ENCODE results near the gene SCAF1.

Gene SCAF1

DNA sequence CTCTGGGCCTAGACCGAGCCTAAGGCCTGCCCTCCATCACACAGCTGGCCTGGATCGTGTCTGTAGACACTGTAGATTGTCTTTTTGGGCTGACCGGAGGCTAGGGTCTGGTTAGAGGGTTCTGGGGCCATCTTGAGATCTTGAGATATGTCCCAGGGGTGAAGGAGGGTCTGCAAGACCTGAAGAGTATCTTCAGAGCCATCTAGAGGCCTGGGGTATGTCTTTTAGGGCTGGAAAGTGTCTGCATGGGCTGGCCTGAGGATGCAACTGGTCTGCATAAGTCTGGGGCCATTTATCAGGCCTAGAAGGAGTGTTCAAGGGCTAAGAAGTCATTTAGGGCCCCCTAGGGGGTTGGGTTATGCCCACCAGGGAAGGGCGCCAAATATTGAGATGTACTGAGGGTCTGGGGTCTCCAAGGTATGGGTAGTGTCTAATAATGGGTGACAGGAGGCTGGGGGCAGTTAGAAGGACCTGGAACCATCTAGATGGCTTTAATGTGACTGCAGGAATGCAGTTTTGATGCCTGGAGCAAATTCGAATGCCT is 555 bp downstream of the SCAF1 start:
- Histone ChIP-seq H3K27me3 (replicated peaks; ENCODE audit: insufficient read depth, low read length) (0 out of 2 replicates have a peak, but pooled peaks cover 8% of the 10 kb centered on the region), H3F3A (ENCODE audit: insufficient read depth, low read length) (peaks cover 11% of the 10 kb centered on the region), H3K4me1 (ENCODE audit: low read length) (peaks cover 13% of the 10 kb centered on the region), H3K9ac (ENCODE audit: low read length) (peak overlapping the region; percentile 90), H3K4me3 (ENCODE audit: low read length) (peak overlapping the region; percentile 85), H2AFZ (ENCODE audit: low read length) (peak overlapping the region; percentile 28; the same call in 1 of the 2 replicates), H3K4me2 (ENCODE audit: low read depth, low read length) (peak overlapping the region; percentile 82), H4K20me1 (ENCODE audit: insufficient read depth, low read length) (no peaks in the 10 kb centered on the region), H3K9me2 (replicated peaks; ENCODE audit: insufficient read depth, low read length) (no peaks in the 10 kb centered on the region), H3K79me2 (ENCODE audit: low read length) (peaks cover 53% of the 10 kb centered on the region), H3K9me3 (replicated peaks; ENCODE audit: insufficient read depth, low read length) (no peaks in the 10 kb centered on the region), H3K36me3 (replicated peaks; ENCODE audit: insufficient read depth, low read length) (no peaks in the 10 kb centered on the region), H3K27ac (ENCODE audit: low read length) (peak overlapping the region; percentile 30; the same call in 1 of the 2 replicates)
- TF ChIP-seq EZH2 (optimal IDR thresholded peaks at IDR 0.05; ENCODE audit: low read depth, low read length) = no peak
- TF ChIP-seq EZH2phosphoT487 (IDR thresholded peaks at IDR 0.05; ENCODE audit: low read length) = no peak
- TF ChIP-seq, protein P1, sequence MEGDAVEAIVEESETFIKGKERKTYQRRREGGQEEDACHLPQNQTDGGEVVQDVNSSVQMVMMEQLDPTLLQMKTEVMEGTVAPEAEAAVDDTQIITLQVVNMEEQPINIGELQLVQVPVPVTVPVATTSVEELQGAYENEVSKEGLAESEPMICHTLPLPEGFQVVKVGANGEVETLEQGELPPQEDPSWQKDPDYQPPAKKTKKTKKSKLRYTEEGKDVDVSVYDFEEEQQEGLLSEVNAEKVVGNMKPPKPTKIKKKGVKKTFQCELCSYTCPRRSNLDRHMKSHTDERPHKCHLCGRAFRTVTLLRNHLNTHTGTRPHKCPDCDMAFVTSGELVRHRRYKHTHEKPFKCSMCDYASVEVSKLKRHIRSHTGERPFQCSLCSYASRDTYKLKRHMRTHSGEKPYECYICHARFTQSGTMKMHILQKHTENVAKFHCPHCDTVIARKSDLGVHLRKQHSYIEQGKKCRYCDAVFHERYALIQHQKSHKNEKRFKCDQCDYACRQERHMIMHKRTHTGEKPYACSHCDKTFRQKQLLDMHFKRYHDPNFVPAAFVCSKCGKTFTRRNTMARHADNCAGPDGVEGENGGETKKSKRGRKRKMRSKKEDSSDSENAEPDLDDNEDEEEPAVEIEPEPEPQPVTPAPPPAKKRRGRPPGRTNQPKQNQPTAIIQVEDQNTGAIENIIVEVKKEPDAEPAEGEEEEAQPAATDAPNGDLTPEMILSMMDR (IDR thresholded peaks at IDR 0.05; ENCODE audit: low read length) = no peak
- no peak for DNase-seq

GRCh38 chr19:49643466-49643865 is 1.5 kb downstream of the SCAF1 start:
- no peak overlapping the region for H3K27ac ChIP-seq (ENCODE audit: low read length)
- no peak overlapping the region for H3K4me3 ChIP-seq (ENCODE audit: low read length)
- TF ChIP-seq, protein P1 (IDR thresholded peaks at IDR 0.05; ENCODE audit: low read length) = no peak
- no peaks in the 10 kb centered on the region for H3K9me2 ChIP-seq (replicated peaks; ENCODE audit: insufficient read depth, low read length)
- no peaks in the 10 kb centered on the region for H3K9me3 ChIP-seq (replicated peaks; ENCODE audit: insufficient read depth, low read length)
- peak overlapping the region; percentile 82; the same call in 1 of the 2 replicates for H3K4me2 ChIP-seq (ENCODE audit: low read depth, low read length)
- peaks cover 11% of the 10 kb centered on the region for H3F3A ChIP-seq (ENCODE audit: insufficient read depth, low read length)
- 0 out of 2 replicates have a peak, but pooled peaks cover 4% of the 10 kb centered on the region for H3K27me3 ChIP-seq (replicated peaks; ENCODE audit: insufficient read depth, low read length)
- H3K9ac ChIP-seq (ENCODE audit: low read length) = peak overlapping the region; percentile 90; the same call in 1 of the 2 replicates
- no peak overlapping the region for H2AFZ ChIP-seq (ENCODE audit: low read length)
- no peak for DNase-seq
- peaks cover 8% of the 10 kb centered on the region for H3K4me1 ChIP-seq (ENCODE audit: low read length)
- no peaks in the 10 kb centered on the region for H4K20me1 ChIP-seq (ENCODE audit: insufficient read depth, low read length)
- peaks cover 53% of the 10 kb centered on the region for H3K79me2 ChIP-seq (ENCODE audit: low read length)
- H3K36me3 ChIP-seq (replicated peaks; ENCODE audit: insufficient read depth, low read length) = no peaks in the 10 kb centered on the region

DNA sequence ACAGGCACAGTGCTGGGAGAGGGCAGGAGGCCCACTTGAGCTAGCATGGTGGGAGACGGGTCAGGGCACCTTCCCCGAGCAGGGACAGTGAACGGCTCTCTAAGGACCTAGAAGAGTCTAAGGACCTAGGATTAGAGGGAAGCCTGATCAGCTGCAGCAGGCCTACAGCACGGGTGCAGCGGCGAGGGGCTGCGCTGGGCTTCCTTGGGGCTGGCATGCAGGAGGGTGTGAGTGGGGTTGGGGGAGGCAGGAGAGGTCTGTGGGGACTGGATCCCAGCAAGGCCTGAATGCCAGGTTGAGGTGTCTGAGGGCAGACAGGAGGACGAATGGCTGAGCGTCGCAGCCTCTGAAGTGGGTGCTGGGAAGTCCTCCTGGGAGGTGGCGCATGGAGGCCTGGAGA is 3.6 kb downstream of the SCAF1 start:
- H3K36me3 ChIP-seq (replicated peaks; ENCODE audit: insufficient read depth, low read length) = no peaks in the 10 kb centered on the region
- H3K4me3 ChIP-seq (ENCODE audit: low read length) = no peak overlapping the region
- peaks cover 8% of the 10 kb centered on the region for H3K4me1 ChIP-seq (ENCODE audit: low read length)
- no peaks in the 10 kb centered on the region for H3K9me2 ChIP-seq (replicated peaks; ENCODE audit: insufficient read depth, low read length)
- no peak for DNase-seq
- H3K27ac ChIP-seq (ENCODE audit: low read length) = no peak overlapping the region
- no peak for TF ChIP-seq EZH2phosphoT487 (IDR thresholded peaks at IDR 0.05; ENCODE audit: low read length)
- no peak for TF ChIP-seq EZH2 (optimal IDR thresholded peaks at IDR 0.05; ENCODE audit: low read depth, low read length)
- TF ChIP-seq, protein P1 (IDR thresholded peaks at IDR 0.05; ENCODE audit: low read length) = no peak
- no peaks in the 10 kb centered on the region for H3K27me3 ChIP-seq (replicated peaks; ENCODE audit: insufficient read depth, low read length)
- peaks cover 70% of the 10 kb centered on the region for H3K79me2 ChIP-seq (ENCODE audit: low read length)
- no peak overlapping the region for H3K9ac ChIP-seq (ENCODE audit: low read length)
- no peaks in the 10 kb centered on the region for H4K20me1 ChIP-seq (ENCODE audit: insufficient read depth, low read length)
- peaks cover 9% of the 10 kb centered on the region for H3F3A ChIP-seq (ENCODE audit: insufficient read depth, low read length)
- no peaks in the 10 kb centered on the region for H3K9me3 ChIP-seq (replicated peaks; ENCODE audit: insufficient read depth, low read length)
- no peak overlapping the region for H2AFZ ChIP-seq (ENCODE audit: low read length)
- H3K4me2 ChIP-seq (ENCODE audit: low read depth, low read length) = no peak overlapping the region

All from MM.1S (cell line).